Peyer's patch (tissue), 4 donors: ENCODE data around the gene CLEC4G. TPM values are rescaled to one million over a fixed set of nuclear protein-coding genes. Genes with fewer than 3 reads are reported as not detected.
"Not testable (repeated sequence)": the region's sequence is repeated elsewhere in the genome, so short reads cannot be mapped to it uniquely, and the experiment has no call there.

Source experiments
- DNase-seq, 3 donors: peaks; one replicate each; pipeline ENCODE4 v3.0.0-alpha.2; 2017 to 2019
- H3K27ac ChIP-seq, 4 donors: fragments of 200-600 bp; sonication (generic); one replicate each; pipeline ENCODE4 v1.5.1; 2016 to 2019
- H3K27me3 ChIP-seq, 2 donors: fragments of 200-600 bp; sonication (generic); one replicate each; pipeline ENCODE4 v1.5.1; 2019
- H3K36me3 ChIP-seq, 3 donors: fragments of 200-600 bp; sonication (generic); one replicate each; pipeline ENCODE4 v1.5.1; 2016 to 2019
- H3K4me1 ChIP-seq, 4 donors: fragments of 200-600 bp; sonication (generic); one replicate each; pipeline ENCODE4 v1.5.1; 2016 to 2019
- H3K4me3 ChIP-seq, 4 donors: fragments of 200-600 bp; sonication (generic); 1 replicate in 3 of 4; 2 replicates in 1 of 4; pipeline ENCODE4 v1.5.1; 2016 to 2019; ENCODE audit warnings: mild to moderate bottlenecking in 1 of 4
- H3K9me3 ChIP-seq, 4 donors: fragments of 200-600 bp; sonication (generic); one replicate each; pipeline ENCODE4 v1.5.1; 2016 to 2019; ENCODE audit warnings: mild to moderate bottlenecking in 1 of 4
- CTCF ChIP-seq, 6 experiments: fragments of 450-650 bp in 4 of 6; fragments of 200-600 bp in 2 of 6; sonication (generic) in 1 of 6; IDR thresholded peaks; one replicate each; pipeline ENCODE4 v1.5.1; 2017 to 2019; ENCODE audit warnings: antibody characterized with exemption in 6 of 6, mild to moderate bottlenecking in 3 of 6, moderate library complexity in 1 of 6
- POLR2A ChIP-seq, 2 donors: fragments of 450-650 bp; IDR thresholded peaks; one replicate each; pipeline ENCODE4 v1.5.1; 2017; ENCODE audit warnings: antibody characterized with exemption in 2 of 2, mild to moderate bottlenecking in 2 of 2, moderate library complexity in 2 of 2
- total RNA-seq, 4 donors: library from RNA; depleted of rRNA; stranded (reverse); fragments of >200 nt; gene quantifications; one replicate each; pipeline ENCODE4 v1.1.0, GENCODE V29; 2016

Gene CLEC4G
- total RNA-seq, 4 donors from 2014 or later: 1.1 TPM; not detected in 3

GRCh38 chr19:7766535-7766934 lies 34.6 kb upstream of the CLEC4G start:
- Histone ChIP-seq H3K4me1 (no peaks in the 10 kb centered on the region), H3K9me3 (no peaks in the 10 kb centered on the region), H3K4me3 (no peak overlapping the region), H3K36me3 (no peaks in the 10 kb centered on the region), H3K27ac (no peak overlapping the region), H3K27me3 (no peaks in the 10 kb centered on the region)
- TF ChIP-seq CTCF (IDR thresholded peaks at IDR 0.05) (no peak), POLR2A (IDR thresholded peaks at IDR 0.05) (no peak)
- DNase-seq: no peak

GRCh38 chr19:7765043-7765442 lies 33.1 kb upstream of the CLEC4G start:
- H3K4me3 ChIP-seq, DNase-seq, H3K4me1 ChIP-seq, H3K27ac ChIP-seq, H3K36me3 ChIP-seq, H3K27me3 ChIP-seq, H3K9me3 ChIP-seq: not testable (repeated sequence)

- not testable (repeated sequence) for H3K27ac ChIP-seq, DNase-seq, H3K4me1 ChIP-seq, H3K36me3 ChIP-seq, H3K9me3 ChIP-seq, H3K4me3 ChIP-seq, H3K27me3 ChIP-seq
Measured at GRCh38 chr19:7764157-7764556, 32.2 kb upstream of the CLEC4G start.

GRCh38 chr19:7763696-7764095 lies 31.8 kb upstream of the CLEC4G start:
- H3K27me3 ChIP-seq: no peaks in the 10 kb centered on the region
- no peak overlapping the region for H3K27ac ChIP-seq
- no peaks in the 10 kb centered on the region for H3K4me1 ChIP-seq
- no peak for DNase-seq
- no peaks in the 10 kb centered on the region for H3K36me3 ChIP-seq
- TF ChIP-seq CTCF (IDR thresholded peaks at IDR 0.05) (no peak), POLR2A (IDR thresholded peaks at IDR 0.05) (no peak)
- no peaks in the 10 kb centered on the region for H3K9me3 ChIP-seq
- H3K4me3 ChIP-seq: no peak overlapping the region

- no peak for TF ChIP-seq CTCF (IDR thresholded peaks at IDR 0.05)
- no peak for TF ChIP-seq POLR2A (IDR thresholded peaks at IDR 0.05)
- Histone ChIP-seq H3K36me3 (no peaks in the 10 kb centered on the region), H3K4me1 (no peaks in the 10 kb centered on the region), H3K9me3 (peaks cover 0 to 8% (median 2%) of the 10 kb centered on the region in 4 donors), H3K27me3 (no peaks in the 10 kb centered on the region), H3K4me3 (no peak within 1 kb of the TSS), H3K27ac (no peak within 1 kb of the TSS)
- no peak for DNase-seq
Measured at GRCh38 chr19:7762719-7763293, 30.9 kb upstream of the CLEC4G start, which contains the start of gene CLEC4M. CLEC4M (plus strand) TSS chr19:7763243; CDS start chr19:7763267, 24 bp downstream.

GRCh38 chr19:7759156-7759555 lies 27.2 kb upstream of the CLEC4G start:
- Histone ChIP-seq H3K27me3 (no peaks in the 10 kb centered on the region), H3K4me3 (no peak overlapping the region), H3K27ac (no peak overlapping the region), H3K9me3 (peaks cover 0 to 22% (median 6%) of the 10 kb centered on the region in 4 donors), H3K36me3 (no peaks in the 10 kb centered on the region), H3K4me1 (no peaks in the 10 kb centered on the region)
- TF ChIP-seq POLR2A (IDR thresholded peaks at IDR 0.05) (no peak), CTCF (IDR thresholded peaks at IDR 0.05) (no peak)
- no peak for DNase-seq

- TF ChIP-seq CTCF (IDR thresholded peaks at IDR 0.05) (no peak), POLR2A (IDR thresholded peaks at IDR 0.05) (no peak)
- peaks cover 0 to 22% (median 6%) of the 10 kb centered on the region in 4 donors for H3K9me3 ChIP-seq
Measured at GRCh38 chr19:7757358-7757757, 25.4 kb upstream of the CLEC4G start.

More at GRCh38 chr19:7757358-7757757, 25.4 kb upstream of the CLEC4G start:
- no peaks in the 10 kb centered on the region for H3K27me3 ChIP-seq
- no peaks in the 10 kb centered on the region for H3K36me3 ChIP-seq
- no peaks in the 10 kb centered on the region for H3K4me1 ChIP-seq
- no peak for DNase-seq
- no peak overlapping the region for H3K4me3 ChIP-seq
- no peak overlapping the region for H3K27ac ChIP-seq
